Measurements from ENCODE around the gene HCN4.
"Not testable (repeated sequence)": the region's sequence is repeated elsewhere in the genome, so short reads cannot be mapped to it uniquely, and the experiment has no call there.

The HCN4 gene

DNA sequence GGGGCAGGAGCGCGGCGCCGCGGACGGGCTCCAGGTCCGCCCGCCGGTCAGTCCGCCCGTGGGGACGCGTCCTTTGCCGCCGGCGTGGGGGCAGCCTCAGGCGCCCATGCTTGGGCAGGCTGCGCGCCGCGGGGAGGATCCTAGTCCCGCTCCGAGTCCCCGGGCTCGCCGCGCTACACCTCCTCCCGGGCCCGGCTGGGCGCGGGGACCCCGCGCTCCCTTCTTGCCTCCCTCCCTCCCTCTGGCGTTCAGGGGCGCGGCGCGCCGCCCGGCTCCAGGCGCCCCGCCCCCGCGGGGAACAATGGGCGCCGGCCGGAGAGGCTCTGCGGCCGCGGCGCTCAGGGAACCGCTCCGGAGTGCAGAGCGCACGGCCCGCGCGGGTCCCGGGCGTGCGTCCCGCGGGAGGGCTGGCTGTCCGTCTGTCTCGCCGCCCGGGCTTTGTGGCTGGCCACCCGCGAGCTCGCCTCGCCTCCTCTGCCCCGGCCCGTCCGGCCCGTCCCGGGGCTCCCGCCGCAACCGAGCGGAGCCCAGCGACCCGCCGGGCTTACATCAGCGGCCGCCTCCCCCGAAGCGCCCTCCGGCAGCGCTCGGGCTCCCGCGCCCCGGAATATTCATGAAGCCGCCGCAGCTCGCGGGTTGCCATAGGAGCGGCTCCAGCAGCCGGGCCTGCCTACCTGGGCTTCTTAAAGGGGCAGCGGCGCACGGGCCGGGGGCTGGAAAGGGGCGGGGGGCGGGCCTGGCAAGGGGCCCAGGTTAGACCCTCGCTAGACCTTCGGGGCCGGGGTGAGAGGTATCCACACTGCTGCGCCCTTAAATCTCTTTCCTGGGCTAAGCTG is at the start of gene HCN4:
Gene HCN4, minus strand, starts transcription at position 658 of the 836 bp plus-strand sequence. CDS start 688 bp downstream, outside the sequence.
- ATAC-seq = no peak

DNA sequence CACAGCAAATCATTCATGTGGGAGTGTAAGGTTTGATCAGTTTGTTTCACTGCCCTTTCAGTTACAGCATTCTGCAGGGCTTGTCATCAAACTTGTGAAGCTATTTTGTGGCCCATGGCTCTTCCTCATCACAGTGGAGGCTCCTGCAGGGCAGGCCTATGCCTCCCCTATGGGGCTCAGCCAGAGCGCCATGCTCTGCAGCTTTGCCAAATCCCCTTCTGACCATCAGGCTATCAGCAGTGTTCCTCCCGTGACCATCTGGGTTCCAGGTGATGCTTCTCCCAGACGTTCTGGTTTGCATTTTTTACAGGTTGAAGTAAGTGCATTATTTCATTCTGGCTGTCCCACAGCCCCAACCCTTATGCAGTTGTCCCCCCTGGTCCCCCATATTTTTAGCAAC is 46.1 kb upstream of the HCN4 start:
- no peak for ATAC-seq

DNA sequence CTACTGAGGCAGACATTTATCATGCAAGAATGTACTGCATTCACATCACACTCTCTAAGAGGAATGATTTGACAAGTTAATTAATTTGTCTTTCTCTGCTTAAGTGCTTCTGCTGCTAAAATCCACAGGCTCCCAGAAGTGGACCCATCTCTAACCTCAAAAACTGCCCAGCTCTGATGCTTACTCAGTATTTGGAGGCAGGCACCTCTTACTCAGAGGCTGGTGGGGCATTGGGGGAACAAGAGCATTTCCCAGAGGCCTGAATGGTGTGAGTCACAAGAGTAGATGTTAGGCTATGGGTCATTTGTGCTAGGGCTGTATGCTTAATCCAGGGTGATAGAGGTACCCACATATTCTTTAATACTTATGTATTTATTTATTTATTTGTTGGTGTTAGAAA is 34.4 kb upstream of the HCN4 start:
- no peak for ATAC-seq

DNA sequence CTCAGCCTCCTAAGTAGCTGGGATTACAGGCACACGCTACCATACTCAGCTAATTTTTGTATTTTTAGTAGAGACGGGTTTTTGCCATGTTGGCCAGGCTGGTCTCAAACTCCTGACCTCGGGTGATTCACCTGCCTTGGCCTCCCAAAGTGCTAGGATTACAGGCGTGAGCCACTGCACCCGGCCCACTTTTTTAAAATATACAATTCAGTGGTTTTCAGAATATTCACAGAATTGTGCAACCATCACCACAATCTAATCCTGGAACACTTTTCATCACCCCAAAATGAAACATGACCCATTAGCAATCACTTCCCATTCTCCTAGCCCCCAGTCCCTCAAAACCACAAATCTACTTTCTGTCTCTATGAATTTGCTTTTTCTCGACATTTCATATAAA is 31.5 kb upstream of the HCN4 start:
- ATAC-seq = not testable (repeated sequence)

DNA sequence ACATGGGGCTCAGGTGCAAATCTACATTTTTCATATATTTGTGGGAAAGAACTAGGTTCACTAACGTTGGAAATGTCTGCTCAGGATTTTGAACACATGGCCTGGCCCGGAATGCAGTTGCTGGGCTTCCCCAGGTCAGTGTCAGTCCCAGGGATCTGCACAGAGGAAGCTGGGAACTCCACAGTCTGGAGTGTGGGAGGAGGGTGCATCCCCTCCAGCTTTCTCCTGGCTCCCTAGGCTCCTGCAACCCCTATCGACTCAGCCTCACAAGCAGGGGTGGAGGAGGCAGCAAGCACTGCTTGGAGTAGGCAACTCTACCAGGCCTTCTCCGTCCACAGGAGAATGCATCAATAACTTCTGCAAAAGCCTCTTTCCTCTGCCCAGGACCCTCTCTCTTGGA is 30.1 kb upstream of the HCN4 start:
- no peak for ATAC-seq

DNA sequence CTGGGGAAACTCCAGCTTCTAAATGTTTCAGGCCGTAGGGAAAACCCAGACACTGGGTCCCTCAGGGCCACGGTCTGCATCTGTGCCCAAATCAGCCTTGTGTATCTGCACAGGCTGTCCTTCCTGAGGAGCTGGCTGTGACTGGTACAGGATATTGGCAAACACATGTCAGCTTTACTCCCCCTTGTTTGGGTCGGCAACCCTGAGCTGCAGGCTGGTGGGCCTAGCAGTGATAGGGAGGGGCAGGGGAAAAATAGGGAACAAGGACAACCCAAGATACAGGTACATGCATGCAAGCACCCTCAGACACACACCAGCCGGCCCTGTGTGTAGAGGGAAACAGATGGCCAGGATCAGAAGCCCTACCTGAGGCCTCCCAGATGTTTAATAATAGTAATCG is 28.7 kb upstream of the HCN4 start:
- no peak for ATAC-seq

DNA sequence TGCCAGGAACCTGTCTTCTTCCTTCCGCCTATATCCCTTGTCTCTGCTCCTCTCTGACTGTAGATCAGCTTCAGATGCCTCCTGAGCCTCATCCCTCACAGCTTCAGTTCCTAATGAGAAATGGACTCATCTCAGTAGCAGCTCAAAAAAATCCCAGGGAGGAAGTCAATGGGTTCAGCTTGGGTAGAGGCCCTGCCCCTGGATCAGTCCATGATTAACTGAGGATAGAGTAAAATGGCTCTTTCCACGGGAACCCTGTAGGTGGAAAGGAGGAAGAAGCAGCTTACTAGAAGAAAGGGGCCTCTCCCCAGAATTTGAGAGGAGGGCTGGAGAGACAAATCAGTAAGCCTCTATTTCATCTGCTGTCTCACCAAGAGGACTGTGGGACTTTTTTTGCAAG is 26.9 kb upstream of the HCN4 start:
- ATAC-seq = no peak

DNA sequence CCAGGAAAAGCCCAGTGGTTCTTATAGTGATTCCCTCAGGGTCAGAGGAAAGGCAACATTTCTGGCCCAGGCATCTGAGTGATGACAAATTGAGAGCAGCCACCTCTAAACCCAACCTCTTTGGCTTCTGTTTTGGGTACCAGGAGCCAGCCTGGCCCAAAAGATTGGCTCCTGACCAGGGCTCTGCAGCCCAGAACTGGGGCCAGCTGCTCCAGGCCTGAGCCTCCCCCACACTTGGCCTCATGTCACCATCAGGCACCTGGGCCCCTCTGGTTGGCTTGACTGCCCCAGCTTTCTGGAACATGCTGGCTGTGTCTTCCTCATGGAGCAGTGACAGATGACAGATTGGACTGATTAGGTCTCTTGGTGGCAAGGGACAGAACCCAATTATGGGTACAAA is 26.0 kb upstream of the HCN4 start:
- ATAC-seq = no peak

DNA sequence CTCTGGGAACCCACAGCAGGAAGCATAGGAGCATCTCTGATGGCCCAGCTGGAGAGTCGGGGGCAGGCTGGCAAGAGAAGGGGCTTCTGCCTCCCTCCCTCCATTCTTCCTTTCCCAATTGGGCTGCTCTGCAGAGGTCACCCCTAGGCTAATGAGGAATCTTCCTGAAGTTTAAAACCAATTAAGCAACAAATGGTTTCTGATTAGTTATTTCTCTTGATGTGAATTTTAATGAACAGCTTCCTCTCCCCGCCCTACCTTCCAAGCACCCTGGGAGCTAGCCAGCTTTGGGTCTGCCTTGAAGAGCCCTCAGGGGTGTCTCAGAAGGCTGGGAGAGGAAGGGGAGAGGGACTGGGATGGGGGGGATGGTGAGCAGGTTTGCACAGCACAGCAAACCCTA is 24.6 kb upstream of the HCN4 start:
- no peak for ATAC-seq

DNA sequence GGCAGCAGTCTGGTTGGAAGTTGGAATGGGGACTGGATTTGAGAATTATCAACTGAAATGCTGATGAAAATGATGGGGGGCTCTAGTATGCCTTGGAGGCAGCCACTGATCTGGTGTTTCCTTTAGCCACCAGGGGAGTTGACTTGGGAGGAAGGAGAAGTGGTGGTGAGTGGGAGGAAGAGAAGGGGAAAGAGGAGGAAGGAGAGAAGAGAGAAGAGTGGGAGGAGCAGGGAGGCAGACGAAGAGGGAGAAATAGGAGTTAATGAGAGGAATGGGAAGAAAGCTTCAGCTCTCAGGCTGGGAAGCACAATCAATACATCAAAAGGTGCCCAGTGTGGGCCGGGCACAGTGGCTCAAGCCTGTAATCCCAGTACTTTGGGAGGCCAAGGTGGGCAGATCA is 23.3 kb upstream of the HCN4 start:
- no peak for ATAC-seq

DNA sequence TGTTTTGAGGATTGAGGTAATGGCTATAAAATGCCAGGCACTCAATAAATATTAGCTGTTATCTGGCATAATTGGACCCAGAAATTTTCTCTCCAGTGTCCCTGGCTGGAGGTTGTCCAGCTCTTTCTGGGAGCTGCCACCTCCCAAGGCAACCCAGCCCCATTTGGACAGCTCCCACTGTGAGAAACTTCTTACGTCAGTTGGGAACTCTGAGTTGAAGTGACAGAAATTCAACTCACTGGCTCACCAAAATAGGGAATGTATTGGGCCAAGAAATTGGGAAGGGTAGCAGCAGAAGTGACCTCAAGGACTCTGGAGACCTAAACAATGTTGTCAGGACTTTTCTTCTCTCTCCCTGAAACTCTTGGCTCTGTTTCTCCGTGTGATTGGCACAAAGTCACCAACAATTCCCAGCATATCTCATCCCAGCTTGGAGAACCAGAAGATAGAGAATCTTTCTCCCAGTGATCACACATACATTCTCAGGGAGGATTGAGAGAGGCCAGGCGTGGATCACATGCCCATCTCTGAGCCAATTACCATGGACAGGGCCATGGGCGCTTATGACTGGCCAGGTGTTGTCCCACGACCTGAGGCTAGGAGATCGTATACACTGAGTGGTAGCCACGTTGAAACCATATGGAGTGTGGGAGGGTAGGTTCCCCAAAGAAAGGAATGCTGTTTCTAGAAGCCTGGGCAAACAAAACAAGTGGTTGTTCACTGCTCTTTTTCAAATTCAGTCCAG is 22.5 kb upstream of the HCN4 start:
- ATAC-seq = no peak

DNA sequence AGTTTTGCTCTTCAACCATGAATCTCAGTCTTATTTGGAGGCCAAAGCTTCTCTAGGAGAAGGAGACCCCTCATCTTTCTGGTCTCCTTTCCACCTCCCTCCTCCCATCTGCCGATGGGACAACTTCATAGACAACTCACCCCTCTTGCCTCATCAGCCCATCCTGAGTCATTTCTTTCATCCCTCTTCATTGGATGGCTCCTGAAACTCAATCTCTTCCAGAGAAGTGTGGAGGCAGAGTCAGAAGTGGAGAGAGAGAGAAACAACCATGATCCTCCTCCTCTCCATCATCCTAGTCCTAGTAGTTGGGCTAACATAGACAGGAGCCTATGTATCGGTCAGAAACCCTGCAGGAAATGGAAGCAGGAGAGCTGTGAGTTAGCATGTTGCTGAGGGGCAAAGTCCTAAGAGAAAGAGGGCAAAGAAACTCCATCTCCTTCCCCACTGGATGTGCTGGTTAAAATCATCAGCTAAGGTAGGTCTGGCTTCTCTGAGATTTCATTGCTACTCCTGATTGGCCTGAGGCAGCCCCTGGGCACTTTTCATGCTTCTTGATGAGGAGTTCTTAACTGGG is 21.3 kb upstream of the HCN4 start:
- no peak for ATAC-seq

DNA sequence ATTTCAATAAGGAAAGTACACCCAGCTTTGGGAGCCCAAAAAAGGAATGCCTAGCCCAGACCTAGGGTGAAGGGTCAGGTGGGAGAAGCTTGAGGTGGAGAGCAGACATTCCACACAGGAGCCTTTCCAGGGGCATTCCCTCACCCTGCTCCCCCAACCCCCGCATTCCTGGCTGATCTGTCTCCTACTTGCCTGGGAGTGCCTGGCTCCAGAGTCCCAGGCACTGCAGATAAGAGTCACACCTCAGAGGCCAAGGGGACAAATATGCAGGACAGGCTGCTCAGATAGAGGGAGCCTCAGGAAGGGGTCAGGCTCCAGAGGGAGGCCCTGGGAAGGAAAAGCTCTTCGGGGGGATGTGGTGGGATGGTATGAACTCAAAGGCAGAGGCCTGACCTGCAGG is 20.8 kb upstream of the HCN4 start:
- ATAC-seq = no peak

DNA sequence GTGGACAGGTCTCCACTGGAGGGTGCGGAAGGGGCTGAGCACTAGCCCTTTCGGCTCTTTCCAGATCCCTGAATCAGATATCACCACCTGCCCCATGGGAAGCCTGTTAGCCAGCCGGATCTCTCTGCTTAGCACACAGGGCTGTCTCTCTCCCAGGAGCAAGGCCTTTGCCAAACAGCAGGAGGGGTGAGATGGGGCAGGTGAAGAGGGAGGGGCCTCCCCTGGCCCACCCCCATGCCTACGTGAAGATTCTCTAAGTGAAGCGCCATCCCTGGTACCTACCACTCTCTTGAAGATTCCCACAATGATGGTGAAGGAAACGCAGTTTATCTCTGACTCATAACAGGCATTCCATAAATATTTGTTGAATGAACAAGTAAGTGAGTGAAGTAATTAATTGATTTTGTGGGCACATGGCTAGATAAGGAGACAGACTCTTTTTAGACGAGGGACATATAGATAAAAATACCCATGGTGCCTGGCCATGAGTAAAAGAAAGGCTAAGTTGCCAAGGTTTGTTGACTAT is 19.6 kb upstream of the HCN4 start:
- ATAC-seq = no peak

DNA sequence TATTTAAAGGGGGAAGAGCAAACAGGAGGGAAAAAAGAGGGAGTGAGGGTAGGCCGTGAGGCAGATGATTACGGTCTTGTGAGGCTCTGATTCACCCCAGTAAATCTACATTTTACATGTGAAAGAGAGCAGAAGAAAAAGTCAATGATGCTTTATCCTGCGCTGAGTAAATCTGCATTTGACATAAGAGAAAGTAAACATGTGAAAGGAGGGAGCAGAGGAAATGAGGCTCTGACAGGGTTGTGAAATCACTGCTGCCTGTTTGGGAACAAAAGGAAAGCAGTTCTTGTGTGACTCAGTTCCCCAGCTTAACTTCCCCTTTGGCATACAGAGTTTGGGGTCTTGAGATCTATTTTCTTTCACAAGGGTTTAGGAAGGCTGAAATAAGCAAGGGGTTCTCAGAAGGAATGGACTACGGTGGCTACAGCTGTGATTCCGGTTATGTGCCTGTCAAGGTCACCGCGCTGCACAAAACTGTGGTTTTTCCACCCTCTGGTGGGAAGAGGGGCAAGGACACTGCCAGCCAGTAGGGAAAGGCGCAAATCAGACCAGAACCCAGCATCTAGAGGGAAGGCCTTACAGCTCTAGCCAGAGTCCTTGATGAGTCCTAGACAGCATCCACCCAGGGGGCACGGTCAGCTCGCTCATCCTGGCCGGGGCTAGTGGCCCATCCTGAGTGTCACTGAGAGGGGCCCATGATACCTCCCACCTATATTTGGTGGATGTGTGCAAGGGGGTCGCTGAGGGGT is 18.9 kb upstream of the HCN4 start:
- no peak for ATAC-seq

DNA sequence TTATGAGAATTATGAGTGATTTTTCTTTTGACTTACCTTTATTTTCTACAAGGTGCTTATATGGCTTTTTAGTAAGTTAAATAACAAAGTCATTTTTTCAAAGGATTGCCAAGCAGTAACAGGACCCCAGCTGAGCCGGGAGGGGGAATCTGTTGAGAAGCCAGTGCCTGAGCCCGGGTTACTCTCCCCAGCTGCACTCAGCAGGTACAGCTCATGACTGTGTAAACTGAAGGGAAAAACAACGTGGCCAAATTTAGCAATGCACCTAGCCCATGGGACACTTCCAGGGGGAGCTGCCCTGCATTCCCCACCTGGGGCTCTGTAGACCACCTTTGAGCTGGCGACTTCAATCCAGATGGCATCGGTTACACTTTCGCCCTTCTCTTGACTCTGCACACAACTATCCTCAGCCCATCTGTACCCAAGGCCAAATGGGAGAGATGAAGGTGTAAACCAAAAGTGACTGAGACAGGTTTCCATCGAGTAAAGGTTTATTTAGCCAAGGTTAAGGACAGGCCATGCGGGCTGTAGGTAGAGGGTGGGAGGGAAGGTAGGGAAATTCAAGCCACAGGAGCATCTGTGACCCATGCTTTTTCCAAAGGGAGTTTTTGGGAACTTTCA is 18.2 kb upstream of the HCN4 start:
- no peak for ATAC-seq

DNA sequence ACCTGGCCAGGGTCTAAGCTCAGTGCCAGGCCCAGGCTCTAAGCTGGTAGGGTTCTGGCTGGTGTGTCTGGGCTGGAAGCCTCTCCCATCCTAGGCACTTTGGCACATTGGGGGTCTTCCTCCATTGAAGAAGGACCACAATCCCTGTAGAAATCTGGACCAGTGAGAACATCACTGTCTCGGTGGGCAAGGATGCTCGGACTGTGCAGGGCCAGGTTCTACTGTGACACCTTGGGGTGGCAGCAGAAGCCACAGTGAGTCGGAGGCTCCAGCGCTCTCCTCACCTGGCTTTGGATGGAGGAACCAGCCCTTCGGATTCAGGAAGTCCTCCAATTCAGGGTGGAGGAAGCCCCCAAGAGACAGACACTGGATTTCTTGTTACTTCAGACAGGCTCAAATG is 17.5 kb upstream of the HCN4 start:
- no peak for ATAC-seq

DNA sequence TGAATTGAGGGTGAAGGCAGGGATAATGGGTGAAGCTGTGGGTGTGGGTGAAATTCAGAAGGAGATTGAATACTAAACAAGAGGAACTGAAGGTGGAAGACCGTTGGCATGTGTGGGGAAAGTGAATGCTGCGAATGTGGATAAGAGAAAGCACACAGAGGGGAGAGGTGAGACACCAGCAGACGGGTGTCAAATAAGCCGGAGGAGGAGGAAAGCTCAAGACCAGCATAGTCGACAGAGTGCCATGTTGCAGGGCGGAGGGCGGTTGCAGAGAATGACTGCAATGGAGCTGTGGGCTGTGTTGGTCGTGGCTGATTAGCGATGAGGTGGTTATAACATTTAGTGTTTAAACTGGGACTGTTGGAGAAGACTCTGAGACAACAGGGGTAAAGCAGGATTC is 16.4 kb upstream of the HCN4 start:
- ATAC-seq = no peak

DNA sequence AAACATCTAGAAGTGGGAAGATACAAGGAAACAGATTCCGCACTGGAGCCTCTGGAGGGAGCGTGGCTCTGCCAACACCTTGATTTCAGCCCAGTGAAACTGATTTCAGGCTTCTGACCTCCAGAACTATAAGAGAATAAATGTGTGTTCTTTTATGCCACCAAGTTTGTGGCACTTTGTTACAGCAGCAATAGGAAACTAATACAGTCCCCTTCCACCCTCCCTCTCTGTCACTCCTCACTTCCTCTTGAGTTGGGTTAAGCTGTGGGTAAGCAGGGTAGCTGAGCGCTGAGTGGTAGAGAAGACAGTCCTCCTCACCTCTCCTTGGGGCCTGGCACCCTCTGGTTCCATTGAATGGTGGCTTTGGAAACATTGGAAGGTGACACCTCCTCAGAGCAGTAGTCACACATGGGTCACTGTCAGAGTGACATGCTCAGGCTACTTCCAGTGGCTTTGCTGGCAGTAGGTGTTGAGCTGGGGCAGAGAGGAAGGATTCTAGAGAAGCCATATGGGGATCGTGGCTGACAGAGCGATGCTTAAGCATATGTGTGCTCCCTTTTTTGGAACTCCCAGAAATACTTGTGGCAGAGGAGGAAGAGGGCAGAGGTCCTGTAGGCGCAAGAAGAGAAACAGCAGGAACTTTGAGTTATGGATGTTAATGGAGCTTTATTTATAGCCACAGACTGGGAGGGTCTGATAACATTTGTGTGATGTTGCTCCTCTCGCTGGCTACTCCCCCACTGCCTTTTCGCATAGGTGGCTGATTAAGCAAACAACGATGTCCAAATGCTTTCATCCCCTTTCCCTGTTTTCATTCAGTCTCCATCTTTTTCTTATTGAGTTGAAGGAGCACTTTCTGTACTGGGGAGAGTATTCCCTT is 14.8 kb upstream of the HCN4 start:
- no peak for ATAC-seq

DNA sequence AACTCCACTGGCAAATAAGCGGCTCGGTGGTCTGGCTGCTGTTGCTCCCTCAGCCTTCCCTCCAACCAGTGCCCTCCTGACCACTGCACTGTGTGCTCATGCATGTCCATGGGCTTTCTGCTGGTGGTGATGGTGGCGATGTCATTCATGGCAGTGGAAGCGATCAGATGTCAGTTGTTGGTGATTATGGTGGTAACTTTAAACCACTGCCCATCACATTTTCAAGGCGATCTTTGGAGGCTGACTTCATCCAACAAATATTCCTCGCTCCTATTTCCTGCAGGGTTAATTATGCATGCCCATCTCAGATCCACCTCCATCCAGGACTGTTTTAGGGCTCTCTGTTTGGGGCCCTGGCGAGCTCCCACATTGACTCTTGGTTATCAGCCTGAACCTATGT is 13.4 kb upstream of the HCN4 start:
- no peak for ATAC-seq

DNA sequence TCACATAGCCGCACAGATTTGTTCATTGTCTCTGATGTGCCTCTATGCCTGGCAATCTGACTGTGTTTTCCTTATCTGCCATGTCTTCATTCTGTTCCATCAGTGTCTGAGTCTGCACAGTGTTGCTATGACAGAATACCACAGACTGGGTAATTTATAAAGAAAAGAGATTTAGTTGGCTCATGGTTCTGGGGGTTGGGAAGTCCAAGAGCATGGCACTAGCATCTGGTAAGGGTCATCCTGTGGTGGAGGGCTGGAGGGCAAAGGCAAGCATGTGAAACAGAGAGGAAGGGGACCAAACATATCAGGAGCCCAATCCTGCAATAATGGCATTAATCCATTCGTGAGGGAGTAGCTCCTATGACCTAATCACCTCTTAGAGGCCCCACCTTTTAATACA is 11.9 kb upstream of the HCN4 start:
- ATAC-seq = no peak

DNA sequence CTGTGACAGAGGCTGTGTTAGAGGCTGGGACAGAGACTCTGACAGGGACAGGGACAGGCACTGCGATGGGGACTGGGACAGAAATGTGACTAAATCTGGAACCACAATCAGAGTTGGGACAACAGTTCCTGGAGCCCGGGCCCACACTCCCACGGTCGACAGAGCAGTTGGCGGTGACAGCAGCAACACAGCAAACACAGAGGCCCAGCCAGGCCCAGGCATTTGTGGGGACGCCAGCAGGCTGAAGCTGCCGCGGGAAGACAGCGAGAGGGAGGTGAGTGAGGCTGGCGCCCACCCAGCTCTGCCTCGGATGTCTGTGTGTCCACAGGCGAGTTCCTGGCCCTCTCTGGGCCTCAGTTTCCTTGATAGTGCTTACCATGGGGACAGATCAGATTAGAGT is 9.3 kb upstream of the HCN4 start:
- ATAC-seq = no peak
